GM19099 (cell line): ENCODE data around the gene ZNF175.

ENCODE experiments used
- POLR2A ChIP-seq: IDR thresholded peaks from 3 replicates; pipeline ENCODE4 v1.6.1; 2011; ENCODE audit warnings: low read depth; ENCODE audit not compliant: insufficient read length; ENCODE audit errors: extremely low read depth

ZNF175 gene

GRCh38 chr19:51570962-51571575, at the start of gene ZNF175:
Gene ZNF175 (plus strand): TSS chr19:51571283. CDS start chr19:51573330, 2,047 bp downstream.
- peak; percentile 46 for TF ChIP-seq POLR2A

GRCh38 chr19:51521357-51521756, 49.7 kb upstream of the ZNF175 start:
- no peak for TF ChIP-seq POLR2A

- no peak for TF ChIP-seq POLR2A
Observed at GRCh38 chr19:51521781-51522180, 49.3 kb upstream of the ZNF175 start.

- TF ChIP-seq POLR2A = no peak
Observed at GRCh38 chr19:51524666-51525264, 46.3 kb upstream of the ZNF175 start.

GRCh38 chr19:51525651-51526050, 45.4 kb upstream of the ZNF175 start:
- no peak for TF ChIP-seq POLR2A

- TF ChIP-seq POLR2A = no peak
Observed at GRCh38 chr19:51529301-51529700, 41.8 kb upstream of the ZNF175 start.

- TF ChIP-seq POLR2A = no peak
Observed at GRCh38 chr19:51530616-51531015, 40.5 kb upstream of the ZNF175 start.

GRCh38 chr19:51531349-51532315, 39.5 kb upstream of the ZNF175 start, which contains the start of gene SIGLEC6:
Gene SIGLEC6 (minus strand): TSS chr19:51531670. CDS start chr19:51531648, 22 bp downstream.
- TF ChIP-seq POLR2A = no peak

GRCh38 chr19:51535535-51535934, 35.5 kb upstream of the ZNF175 start:
- TF ChIP-seq POLR2A = no peak

GRCh38 chr19:51539821-51540366, 31.2 kb upstream of the ZNF175 start:
- TF ChIP-seq POLR2A = no peak

GRCh38 chr19:51541458-51542357, 29.4 kb upstream of the ZNF175 start:
- no peak for TF ChIP-seq POLR2A

- no peak for TF ChIP-seq POLR2A
Observed at GRCh38 chr19:51542699-51543098, 28.4 kb upstream of the ZNF175 start.

GRCh38 chr19:51544038-51544437, 27.0 kb upstream of the ZNF175 start:
- TF ChIP-seq POLR2A = no peak

GRCh38 chr19:51546107-51546649, 24.9 kb upstream of the ZNF175 start:
- TF ChIP-seq POLR2A = no peak

GRCh38 chr19:51546650-51547396, 24.3 kb upstream of the ZNF175 start:
- TF ChIP-seq POLR2A = no peak
